Heart left ventricle (tissue), 16 donors: Measurements from ENCODE around the gene SLC22A14. TPM values are rescaled to one million over a fixed set of nuclear protein-coding genes. Genes with fewer than 3 reads are reported as not detected.
"Not testable (repeated sequence)": the region's sequence is repeated elsewhere in the genome, so short reads cannot be mapped to it uniquely, and the experiment has no call there.

Source experiments
- ATAC-seq, 4 donors: fragments of 200-7000 bp; cut with Tn5 transposase; one replicate each; pipeline ENCODE4 v1.9.1; 2020 to 2022; ENCODE audit warnings: moderate library complexity in 4 of 4, mild to moderate bottlenecking in 3 of 4, moderate number of reproducible peaks in 1 of 4
- DNase-seq, 5 donors: peaks; one replicate each; pipeline ENCODE4 v3.0.0-alpha.2; 2020
- H3K27ac ChIP-seq, 12 donors: fragments of 200-600 bp; sonication (generic) in 4 of 12; one replicate each; pipeline versions ENCODE4 v1.5.0 to v1.8.0; 2016 to 2022; ENCODE audit warnings: mild to moderate bottlenecking in 2 of 12
- H3K27me3 ChIP-seq, 9 donors: fragments of 200-600 bp; sonication (generic) in 2 of 9; one replicate each; pipeline versions ENCODE4 v1.5.1 to v1.8.0; 2016 to 2022; ENCODE audit warnings: mild to moderate bottlenecking in 3 of 9
- H3K36me3 ChIP-seq, 9 donors: fragments of 200-600 bp; sonication (generic) in 2 of 9; one replicate each; pipeline versions ENCODE4 v1.5.0 to v1.8.0; 2018 to 2022; ENCODE audit warnings: mild to moderate bottlenecking in 2 of 9
- H3K4me1 ChIP-seq, 12 donors: fragments of 200-600 bp; sonication (generic) in 4 of 12; one replicate each; pipeline versions ENCODE4 v1.5.0 to v1.8.0; 2016 to 2022; ENCODE audit warnings: mild to moderate bottlenecking in 3 of 12
- H3K4me3 ChIP-seq, 12 donors: fragments of 200-600 bp; sonication (generic) in 4 of 12; one replicate each; pipeline versions ENCODE4 v1.5.0 to v1.8.0; 2017 to 2022; ENCODE audit warnings: mild to moderate bottlenecking in 9 of 12, moderate library complexity in 4 of 12
- H3K9me3 ChIP-seq, 12 donors: fragments of 200-600 bp; sonication (generic) in 4 of 12; one replicate each; pipeline versions ENCODE4 v1.5.0 to v1.8.0; 2016 to 2022; ENCODE audit warnings: mild to moderate bottlenecking in 1 of 12
- CTCF ChIP-seq, 12 donors: fragments of 200-600 bp; sonication (generic) in 4 of 12; IDR thresholded peaks; one replicate each; pipeline versions ENCODE4 v1.5.0 to v1.8.0; 2018 to 2022; ENCODE audit warnings: antibody characterized with exemption in 12 of 12, mild to moderate bottlenecking in 5 of 12
- POLR2A ChIP-seq, 2 donors: fragments of 450-650 bp; IDR thresholded peaks; one replicate each; pipeline ENCODE4 v1.6.1; 2017; ENCODE audit warnings: antibody characterized with exemption in 2 of 2, mild to moderate bottlenecking in 2 of 2, moderate library complexity in 2 of 2
- WGBS, 4 donors: extraction: QIAGEN DNeasy Blood & Tissue Kit in 2 of 4; methylation state at CpG; one replicate each; pipeline versions ENCODE4 v1.1.5 to v1.1.7; 2013 to 2018; 5-methylcytosine and 5-hydroxymethylcytosine counted together
- intact Hi-C, 10 donors: fragments of 100-400 bp; cut with DNase I; formaldehyde crosslinking; loops; one replicate each; pipeline versions ENCODE4 v1.11.1 to v1.14.2; 2022
- polyA plus RNA-seq, 2 donors: library from polyadenylated mRNA; stranded (reverse); fragments of 200-250 nt; gene quantifications; one replicate each; pipeline ENCODE4 v1.2.3, GENCODE V29; 2013
- total RNA-seq, 9 donors: library from RNA; depleted of rRNA in 2 of 9; stranded (reverse); fragments of >200 nt in 2 of 9; fragmentation: NEBNext Ultra II Directional in 3 of 9; extraction: Animal tissue kit (Norgen Biotek cat#: 25700) in 3 of 9; gene quantifications; one replicate each; pipeline versions ENCODE4 v1.1.0 to v1.2.4, GENCODE V29; 2016 to 2023
- donor health status: ischemic (EF 13 %, LVEDD 7.1; RV severe dilation, severe dysfunction).
- donor health status: healthy with polysubstance abuse.
- donor health status: DM: no; HTN: yes; CAD: no.
- donor health status: DM: no; HTN: no; CAD: no.
- donor health status: ischemic (EF 25% LVEDD 6.9; RV normal size, moderate dysfunction).
- donor health status: ischemic (EF 25% LVEDD 5.7; RV mildly dilated, moderate dysfunction).
- donor health status: healthy.
- donor health status: DM: yes; HTN: yes; CAD: no.
- donor health status: ischemic (EF 35%, LVEDD 5.7; RV mildly dilated, moderate dysfunction).
- donor health status: nonischemic (EF 11% LVEDD 7.7; RV severe dilation, severe dysfunction).
- donor health status: DM: yes; HTN: yes; CAD: no.
- donor health status: PGD.
- donor health status: ischemic (EF 29% LVEDD 5.4; RV normal size, mild dysfunction).
- donor health status: nonischemic (EF 23%, LVEDD 6.1; RV moderate dilation, normal function).

The SLC22A14 gene
- total and polyA plus RNA-seq, 11 donors: 0.06 to 0.14 (median 0.12) TPM; not detected in 7

- TF ChIP-seq POLR2A (IDR thresholded peaks at IDR 0.05): no peak
- TF ChIP-seq CTCF (IDR thresholded peaks at IDR 0.05): no peak
- no peak for DNase-seq
- Histone ChIP-seq H3K27me3 (no peaks in the 10 kb centered on the region), H3K27ac (no peak overlapping the region), H3K4me1 (no peaks in the 10 kb centered on the region), H3K4me3 (no peak overlapping the region), H3K9me3 (peaks cover 0 to 5% (median 0%) of the 10 kb centered on the region in 12 donors), H3K36me3 (no peaks in the 10 kb centered on the region)
- intact Hi-C loops: no loop called here
- ATAC-seq: no peak
- WGBS, 4 donors: 72 to 77% (median 75%) methylated on average over 18 to 22 of the region's 22 CpGs
Observed at GRCh38 chr3:38316356-38317191, 34.5 kb downstream of the SLC22A14 start.

- Histone ChIP-seq H3K9me3 (peaks cover 0 to 11% (median 0%) of the 10 kb centered on the region in 12 donors), H3K27ac (no peak overlapping the region), H3K4me1 (no peaks in the 10 kb centered on the region), H3K36me3 (no peaks in the 10 kb centered on the region), H3K27me3 (no peaks in the 10 kb centered on the region), H3K4me3 (no peak overlapping the region)
- DNase-seq (no peak), ATAC-seq (no peak)
- WGBS, 4 donors: 80 to 91% (median 83%) methylated on average over 7 of the region's 7 CpGs
- intact Hi-C loops: no loop called here
- TF ChIP-seq POLR2A (IDR thresholded peaks at IDR 0.05) (no peak), CTCF (IDR thresholded peaks at IDR 0.05) (no peak)
Observed at GRCh38 chr3:38317192-38317759, 35.2 kb downstream of the SLC22A14 start.

GRCh38 chr3:38318766-38319671, 36.9 kb downstream of the SLC22A14 start:
- no peaks in the 10 kb centered on the region for H3K27me3 ChIP-seq
- no peak for DNase-seq
- no peak for ATAC-seq
- 83 to 91% (median 86%) methylated on average over 8 of the region's 8 CpGs for WGBS, 4 donors
- no peaks in the 10 kb centered on the region for H3K4me1 ChIP-seq
- H3K9me3 ChIP-seq: peaks cover 0 to 11% (median 0%) of the 10 kb centered on the region in 12 donors
- H3K36me3 ChIP-seq: no peaks in the 10 kb centered on the region
- H3K4me3 ChIP-seq: no peak overlapping the region
- H3K27ac ChIP-seq: no peak overlapping the region
- no peak for TF ChIP-seq CTCF (IDR thresholded peaks at IDR 0.05)
- TF ChIP-seq POLR2A (IDR thresholded peaks at IDR 0.05): no peak
- intact Hi-C loops: no loop called here

- H3K4me3 ChIP-seq, H3K4me1 ChIP-seq, H3K27me3 ChIP-seq, H3K36me3 ChIP-seq, DNase-seq, H3K27ac ChIP-seq, intact Hi-C loops, ATAC-seq: not testable (repeated sequence)
- 90 to 95% (median 92%) methylated on average over 4 of the region's 4 CpGs for WGBS, 4 donors
- H3K9me3 ChIP-seq: peaks cover 0 to 11% (median 0%) of the 10 kb centered on the region in 12 donors
Observed at GRCh38 chr3:38320638-38321037, 38.5 kb downstream of the SLC22A14 start.
